COLO668 (cell line): ENCODE measurements around the gene PER1.
"Not testable (repeated sequence)": the region's sequence is repeated elsewhere in the genome, so short reads cannot be mapped to it uniquely, and the experiment has no call there.

Experiments
- DNase-seq: peaks from one replicate; lab custom pipeline; 2025; ENCODE audit not compliant: unreplicated experiment; lab: John Stamatoyannopoulos, UW

PER1 gene

DNA sequence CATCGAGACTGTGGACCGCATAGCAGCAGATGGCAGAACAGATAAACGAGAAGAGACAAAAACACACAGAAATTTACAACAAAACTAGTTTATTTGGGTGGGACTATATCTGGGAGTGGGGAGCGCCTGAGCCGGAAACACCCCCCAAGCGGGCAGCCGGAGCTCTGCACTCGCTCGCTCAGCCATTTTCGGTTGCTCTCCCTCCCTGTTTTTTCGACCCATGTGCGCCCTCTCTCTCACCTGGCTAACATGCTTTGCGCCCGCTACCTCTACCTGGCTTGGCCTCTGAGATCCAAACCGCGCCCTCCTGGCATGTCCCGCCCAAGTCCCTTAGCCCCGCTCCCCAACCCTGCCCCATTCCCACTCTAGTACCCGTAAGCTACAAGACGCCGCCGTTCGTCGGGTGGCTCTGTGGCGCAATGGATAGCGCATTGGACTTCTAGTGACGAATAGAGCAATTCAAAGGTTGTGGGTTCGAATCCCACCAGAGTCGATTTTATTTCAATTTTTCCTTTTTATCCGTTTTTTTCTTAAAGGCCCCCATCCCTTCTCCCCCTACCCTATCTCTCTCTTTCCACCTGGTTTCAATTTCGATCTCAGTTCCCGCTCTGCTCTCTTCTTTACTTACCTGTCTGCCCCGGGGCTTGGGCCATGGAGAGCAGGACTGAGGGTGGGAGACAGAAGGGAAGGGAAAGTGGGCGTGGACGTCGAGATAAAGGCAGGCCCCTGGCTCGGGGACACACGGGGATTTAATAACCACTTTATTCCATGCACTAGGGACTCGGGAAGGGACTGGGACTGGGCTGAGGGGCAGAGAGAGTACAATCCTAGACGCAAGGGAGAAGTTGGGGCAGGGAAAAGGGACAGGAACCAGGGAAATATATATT, 31.4 kb downstream of the PER1 start:
- peak; percentile 66 for DNase-seq

DNA sequence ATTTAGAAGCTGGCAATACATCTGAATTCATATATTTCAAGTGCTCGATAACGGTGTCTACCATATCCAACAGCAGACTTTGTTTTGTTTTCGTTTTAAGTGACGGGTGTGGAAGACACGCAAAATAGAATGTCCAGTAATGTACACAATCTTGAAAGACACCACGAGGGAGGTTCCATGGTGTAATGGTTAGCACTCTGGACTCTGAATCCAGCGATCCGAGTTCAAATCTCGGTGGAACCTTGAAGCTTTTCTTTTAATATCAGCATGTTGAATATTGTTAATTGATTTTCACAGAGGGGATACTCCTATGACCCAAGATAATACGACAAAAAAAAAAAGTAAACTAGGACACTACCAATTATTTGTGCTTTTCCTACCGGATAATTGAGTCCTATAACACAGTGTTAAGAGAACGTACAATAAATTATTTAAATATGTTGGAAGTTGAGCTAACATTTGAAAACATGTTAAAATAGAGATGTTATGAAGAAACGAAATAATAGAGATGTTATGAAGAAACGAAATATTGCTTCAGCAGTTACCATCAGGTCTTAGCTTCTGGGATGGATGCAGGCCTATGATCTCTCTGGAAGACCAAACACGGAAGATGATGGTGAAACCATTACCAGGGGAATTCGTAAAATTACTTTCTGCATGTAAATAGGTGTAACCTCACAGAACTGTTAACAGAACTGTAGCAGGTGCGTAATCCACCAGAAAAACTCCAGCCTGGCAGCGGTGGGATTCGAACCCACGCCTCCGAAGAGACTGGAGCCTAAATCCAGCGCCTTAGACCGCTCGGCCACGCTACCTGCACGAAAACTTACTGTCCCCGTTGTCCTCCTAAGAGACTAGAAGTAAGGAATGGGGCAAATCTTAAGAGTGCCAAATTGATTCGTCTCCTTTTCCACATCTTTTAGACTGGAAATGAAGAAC, 32.4 kb downstream of the PER1 start:
- DNase-seq: peak; percentile 80

DNA sequence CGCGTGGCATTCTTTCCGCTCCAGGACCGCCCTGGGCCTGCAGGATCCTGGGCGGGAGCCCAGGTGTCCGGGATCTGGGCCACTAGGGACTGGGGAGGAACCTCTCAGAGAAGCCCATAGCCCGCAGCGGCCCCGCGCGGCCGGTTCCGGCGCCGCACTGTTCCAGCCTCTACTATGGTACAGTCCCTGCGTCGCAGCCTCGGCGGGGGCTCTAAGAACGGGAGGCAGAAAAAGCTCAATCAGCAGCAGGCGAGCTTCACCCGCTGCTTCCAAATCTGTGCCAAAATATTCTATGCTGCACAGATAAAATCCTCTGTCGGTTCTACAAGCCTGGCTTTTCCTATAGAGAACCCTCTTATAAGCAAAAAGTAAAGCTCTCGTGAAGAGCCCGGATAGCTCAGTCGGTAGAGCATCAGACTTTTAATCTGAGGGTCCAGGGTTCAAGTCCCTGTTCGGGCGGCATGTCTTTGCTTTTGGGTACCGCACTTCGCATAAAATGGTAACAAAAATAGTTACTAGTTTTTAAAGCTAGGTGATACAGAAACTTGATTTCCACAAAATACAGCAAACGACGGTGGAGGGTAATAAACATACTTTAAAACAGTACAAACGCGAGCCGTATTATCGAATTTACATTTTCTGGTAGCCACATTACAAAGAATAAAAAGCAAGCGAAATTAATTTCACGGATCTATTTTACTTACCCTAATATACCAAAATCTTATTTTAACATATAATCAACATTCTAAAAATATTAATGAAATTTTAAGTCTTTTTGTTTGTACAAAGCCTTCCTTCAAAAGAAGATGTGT, 33.2 kb downstream of the PER1 start:
- DNase-seq: peak; percentile 67

DNA sequence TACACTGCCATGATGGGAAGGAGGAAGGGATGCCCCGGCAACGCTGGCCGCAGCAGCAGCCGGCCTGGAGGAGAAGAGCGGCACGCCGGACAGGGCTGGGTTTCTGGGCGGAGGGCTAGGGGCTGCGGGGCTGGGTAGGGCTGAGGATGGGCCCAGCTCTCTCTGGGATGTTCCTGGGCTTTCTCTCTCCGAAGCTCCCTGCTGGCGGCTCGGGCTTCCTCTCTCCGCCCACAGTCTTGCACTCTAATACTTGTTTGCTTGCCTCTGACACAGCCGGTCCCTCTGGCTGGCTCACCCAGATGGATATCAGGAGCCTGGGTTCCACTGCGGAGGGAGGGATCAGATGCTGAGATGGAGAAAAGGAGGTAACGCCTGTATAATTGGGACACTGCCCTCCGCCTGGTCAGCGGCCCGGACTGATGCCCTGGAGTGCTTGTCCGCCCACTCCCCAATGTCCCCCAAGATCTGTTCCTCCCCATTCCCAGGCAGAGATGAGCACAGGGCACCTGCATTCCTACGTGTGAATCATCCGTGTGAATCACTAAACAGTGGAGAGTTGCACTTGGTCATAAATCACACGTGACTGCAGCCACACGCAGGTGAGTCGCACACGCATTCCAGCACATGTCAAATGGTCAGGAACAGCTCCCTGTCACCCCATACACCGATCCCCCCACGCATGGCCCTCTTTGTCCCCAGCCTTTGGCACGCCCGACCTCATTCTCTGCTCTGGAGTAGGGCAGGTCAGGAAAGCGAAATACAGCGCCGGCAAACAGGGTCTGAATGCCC, 34.0 kb downstream of the PER1 start, which contains the start of gene ALOXE3:
TSS of gene ALOXE3 (minus strand) at position 535 of the 789 bp plus-strand sequence. CDS start at position 11, 524 bp downstream.
- DNase-seq: peak; percentile 17

DNA sequence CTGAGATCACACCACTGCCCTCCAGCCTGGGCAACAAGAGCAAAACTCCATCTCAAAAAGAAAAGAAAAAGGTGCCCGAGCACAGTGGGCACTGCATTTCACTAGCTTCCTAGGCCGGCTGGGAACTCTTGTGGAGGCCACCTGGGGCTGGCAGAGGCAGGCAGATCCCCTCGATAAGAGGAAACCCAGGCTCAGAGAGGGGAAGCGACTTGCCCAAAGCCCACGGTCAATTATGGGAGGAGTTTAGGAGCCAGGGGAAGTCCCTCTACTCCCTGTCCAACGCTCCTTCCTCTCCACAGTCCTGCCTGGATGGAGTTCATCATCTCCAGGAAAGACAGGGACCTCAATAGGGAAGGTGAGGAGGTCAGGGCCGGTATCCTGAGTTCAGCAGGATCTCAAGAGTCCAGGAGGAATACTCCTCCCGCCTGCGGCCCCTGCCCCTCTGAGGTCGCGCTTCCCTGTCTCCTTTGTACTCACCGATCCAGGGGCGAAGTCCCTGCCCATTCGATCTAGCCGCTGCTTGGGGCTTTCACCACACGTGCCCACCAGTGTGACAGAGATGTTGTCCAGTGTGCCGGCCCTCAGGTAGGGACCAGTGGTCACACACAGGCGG, 34.7 kb downstream of the PER1 start:
- DNase-seq: no peak

DNA sequence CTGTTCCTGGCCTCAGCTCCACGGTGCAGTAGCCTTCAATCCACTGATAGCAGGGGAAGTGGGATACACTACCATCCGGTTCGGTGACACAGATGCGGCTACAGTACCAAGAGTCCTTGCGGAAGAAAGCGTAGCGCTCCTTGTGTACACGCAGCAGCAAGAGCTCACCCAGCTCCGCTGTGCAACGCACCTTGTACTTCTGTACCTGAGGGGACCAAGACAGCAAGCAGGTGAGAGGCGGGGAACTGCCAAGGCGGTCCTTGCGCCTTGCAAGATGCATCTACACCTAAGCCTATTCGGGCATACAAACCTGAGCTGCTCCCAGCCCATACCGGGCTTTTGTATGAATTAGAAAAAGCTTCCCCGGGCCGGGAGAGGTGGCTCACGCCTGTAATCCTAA, 35.4 kb downstream of the PER1 start:
- no peak for DNase-seq

DNA sequence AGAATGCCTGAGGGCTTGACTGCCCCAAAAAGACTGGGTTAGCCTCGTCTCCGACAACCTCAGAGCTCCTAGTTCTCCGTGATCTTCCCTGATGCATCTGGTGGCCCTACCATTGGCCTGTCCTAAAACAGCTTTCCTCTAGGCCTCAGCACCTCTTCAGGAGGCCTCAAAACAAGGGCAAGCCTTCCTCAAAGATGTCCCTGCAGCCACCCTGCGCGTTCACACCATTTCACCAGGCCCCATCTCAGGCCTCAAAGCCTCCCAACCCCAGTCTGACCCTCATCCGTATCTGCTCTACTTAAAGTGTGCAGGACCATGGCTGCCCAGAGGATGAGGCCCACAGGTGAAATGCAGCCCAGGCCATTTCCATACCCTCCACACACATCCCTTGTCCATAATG, 41.3 kb downstream of the PER1 start:
- no peak for DNase-seq

DNA sequence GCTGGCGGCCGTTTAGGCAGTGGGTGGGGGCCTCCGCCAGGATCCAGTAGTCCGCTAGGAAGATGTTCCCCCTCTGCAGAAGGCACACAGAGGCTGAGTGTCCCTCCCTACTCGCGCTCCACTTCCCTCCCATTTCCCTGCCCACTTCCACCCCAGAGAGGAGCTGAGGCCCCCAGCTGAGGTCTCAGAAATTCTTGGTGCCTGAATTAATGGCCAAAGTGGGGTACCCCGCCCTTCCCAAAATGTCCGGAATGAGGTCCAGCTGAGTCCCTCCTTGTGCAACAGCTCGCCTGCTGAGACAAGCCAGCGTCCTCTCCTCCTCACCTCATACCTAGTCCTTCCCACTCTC, 41.8 kb downstream of the PER1 start:
- DNase-seq: no peak

DNA sequence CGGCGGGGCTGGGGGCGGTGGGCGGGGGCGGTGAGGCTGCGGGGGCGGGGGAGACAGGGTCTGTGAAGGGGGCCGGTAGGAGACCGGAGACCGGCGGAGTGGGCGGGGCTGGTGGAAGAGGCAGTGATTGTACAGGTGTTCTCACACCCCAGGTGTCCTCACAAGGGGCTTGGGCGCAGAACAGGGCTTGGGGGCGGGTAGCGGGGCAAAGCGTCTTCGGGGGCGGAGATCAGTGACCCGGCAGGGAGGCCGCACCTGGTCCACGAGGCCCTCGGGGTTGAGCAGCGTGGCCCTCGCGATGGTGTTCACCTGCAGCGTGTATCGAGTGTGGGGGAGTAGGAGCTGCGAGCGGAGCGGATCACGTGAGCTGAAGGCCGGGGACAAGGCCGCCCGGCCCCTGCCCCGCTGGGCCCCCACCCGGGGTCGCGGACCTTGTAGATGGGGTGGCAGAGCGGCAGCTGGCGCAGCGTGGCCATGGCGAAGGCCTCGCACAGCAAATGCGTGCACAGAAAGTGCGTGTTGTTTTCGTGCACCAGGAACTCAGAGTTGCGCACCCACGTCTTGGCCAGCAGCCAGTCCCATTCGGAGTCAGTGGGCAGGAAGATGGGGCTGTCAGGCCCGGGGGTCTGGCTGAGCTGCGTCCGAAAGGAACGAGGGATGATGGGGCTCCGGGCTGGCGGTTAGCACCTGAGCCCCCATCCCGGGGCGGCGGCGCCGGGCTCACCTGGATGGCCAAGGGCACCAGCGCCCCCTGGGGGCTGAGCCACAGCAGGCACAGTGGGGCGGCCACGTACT, 42.3 kb downstream of the PER1 start:
- peak; percentile 73 for DNase-seq

DNA sequence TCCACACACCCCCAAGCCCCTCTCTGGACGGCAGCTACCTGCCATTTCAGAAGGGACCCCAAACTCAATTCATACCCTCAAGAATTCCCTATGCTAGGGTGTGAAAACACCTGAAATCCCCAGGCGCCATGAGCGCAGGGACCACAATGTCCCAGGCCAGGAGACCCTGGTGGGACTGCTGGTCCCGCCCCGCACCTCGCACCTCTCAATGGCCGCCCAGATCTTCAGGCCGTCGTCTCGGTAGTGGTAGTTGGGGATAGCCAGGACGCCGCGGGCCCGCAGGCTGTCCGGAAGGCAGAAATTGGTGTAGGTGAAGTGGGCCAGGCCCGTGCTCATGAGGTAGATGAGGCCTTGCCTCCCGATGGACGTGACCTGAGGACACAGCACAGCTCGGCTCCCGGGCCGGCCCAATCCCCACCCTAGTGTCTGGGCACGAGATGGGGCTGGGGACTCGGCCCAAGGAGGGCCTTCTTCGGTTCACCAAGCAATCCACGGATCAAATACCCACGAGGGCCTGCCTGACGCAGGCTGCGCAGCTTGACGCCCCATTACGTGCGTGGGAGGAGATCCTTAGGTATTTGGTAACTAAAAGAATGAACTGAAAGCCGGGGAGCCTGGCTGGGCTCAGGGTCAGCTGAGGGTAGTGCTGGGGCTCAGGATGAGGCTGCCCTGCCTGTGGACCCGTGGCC, 43.1 kb downstream of the PER1 start:
- no peak for DNase-seq

DNA sequence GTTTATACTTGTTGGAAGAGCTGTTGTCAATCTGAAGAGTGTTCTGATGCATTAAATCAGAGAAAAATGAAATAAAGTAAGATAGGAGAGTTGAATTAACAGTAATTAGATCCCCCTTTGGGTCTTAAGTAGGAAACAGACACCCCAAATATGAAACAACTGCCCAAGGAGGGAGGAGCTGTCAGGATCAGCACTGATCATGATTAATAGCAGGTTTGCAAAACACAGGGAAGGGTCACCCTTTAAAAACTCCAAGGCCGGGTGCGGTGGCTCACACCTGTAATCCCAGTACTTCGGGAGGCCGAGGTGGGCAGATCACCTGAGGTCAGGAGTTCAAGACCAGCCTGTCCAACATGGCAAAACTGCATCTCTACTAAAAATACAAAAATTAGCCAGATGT, 45.2 kb downstream of the PER1 start:
- not testable (repeated sequence) for DNase-seq

DNA sequence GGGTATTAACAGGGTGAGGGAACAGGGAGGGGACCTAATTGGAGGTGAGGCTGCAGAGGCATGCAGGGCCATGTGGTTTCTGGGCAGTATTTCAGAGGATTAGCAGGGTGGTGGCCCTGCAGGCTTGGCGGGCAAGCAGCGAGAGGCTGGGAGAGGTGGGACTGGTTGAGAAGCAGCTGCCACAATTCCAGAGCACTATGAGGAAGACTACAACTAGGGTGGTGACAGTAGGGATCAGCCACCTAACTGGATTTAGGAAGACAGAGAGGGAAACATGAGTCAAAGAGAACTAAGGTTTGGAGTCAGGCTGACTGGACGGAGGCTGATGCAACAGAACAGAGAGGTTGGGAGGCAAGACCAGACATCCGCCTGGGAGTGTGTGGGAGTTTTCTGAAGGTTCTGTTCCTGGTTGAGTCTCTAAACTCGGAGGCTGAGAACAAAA, 46.2 kb downstream of the PER1 start:
- no peak for DNase-seq

DNA sequence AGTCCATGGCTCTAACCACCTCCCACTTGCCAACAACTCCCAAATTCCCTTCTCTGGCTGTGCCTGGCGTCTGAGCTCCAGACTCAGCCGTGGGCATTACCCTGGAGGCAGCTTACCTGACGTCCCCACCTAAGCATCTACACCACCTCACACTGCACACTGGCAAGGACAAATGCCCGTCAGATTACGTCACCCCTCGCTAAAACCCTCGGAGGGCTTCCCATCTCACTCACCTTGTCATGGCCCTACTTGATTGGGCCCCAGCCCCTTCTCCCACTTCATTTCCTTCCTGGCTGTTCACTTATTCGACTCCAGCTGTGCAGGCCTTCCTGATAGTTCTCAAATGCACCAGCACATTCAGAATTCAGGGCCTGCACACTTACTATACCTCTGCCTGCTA, 47.3 kb downstream of the PER1 start:
- DNase-seq: no peak

DNA sequence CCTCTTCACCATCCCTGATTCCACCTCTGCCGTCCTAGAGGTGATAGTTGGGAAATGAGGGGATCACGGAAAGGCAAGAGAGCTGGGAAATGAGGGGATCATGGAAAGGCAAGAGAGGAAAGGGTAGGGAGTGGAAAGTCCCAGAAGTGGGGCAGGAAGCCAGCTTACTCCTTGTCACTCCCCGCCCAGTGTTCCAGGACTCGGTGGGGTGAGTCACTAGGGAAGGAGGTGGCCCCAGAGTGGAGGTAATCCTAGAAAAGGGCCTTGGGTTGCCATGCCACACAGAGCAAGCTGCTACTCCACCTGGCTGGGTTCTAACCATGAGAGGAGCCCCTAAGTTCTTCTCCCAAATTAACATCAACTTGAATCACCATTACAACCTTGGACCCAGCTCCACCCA, 48.7 kb downstream of the PER1 start:
- DNase-seq: no peak

DNA sequence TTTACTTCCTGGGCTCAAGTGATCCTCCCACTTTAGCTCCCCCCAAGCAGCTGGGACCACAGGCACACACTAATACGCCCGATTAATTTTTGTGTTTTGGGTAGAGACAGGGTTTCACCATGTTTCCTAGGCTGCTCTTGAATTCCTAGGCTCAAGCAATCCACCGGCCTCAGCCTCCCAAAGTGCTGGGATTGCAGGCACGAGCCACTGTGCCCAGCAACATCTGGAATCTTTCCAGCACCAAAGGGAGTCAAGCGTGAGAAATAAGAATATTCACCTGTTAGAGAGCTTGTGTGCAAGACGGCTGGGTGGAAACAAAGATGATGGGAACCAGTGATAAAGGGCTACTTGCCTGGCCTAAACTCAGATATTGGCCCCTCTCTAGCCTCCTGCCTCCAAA, 50.5 kb downstream of the PER1 start:
- DNase-seq: no peak

DNA sequence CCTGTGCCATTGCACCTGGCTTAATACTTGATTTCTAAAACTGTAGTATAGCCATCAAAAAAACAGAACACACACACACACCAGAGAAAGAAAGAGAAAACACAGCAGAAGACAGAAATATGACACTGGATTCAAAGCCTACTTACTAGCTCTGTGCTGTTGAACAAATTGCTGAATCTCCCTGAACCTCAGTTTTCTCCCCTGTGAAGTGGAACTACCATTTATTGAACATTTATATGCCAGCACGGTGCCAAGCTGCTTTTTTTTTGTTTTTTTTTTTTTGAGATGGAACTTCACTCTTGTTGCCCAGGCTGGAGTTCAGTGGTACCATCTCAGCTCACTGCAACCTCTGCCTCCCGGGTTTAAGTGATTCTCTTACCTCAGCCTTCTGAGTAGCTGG, 51.4 kb downstream of the PER1 start:
- no peak for DNase-seq

DNA sequence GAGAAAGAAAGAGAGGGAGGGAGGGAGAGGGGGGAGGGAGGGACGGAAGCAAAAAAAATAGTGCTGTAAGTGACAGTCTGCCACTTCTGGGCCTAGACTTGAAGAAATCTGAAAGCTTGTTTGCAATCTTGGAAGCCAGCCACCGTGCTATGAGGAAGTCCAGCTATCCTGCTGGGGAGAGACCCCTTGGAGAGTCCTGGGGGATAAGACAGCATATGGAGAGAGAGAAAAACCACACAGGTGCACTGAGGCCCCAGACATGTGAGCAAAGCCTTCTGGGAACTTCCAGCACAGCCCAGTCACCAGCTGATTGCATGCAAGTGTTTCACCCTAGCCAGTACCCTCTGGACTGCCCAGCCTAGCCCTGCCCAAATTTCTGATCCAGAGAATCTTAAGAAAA, 52.1 kb downstream of the PER1 start:
- no peak for DNase-seq

DNA sequence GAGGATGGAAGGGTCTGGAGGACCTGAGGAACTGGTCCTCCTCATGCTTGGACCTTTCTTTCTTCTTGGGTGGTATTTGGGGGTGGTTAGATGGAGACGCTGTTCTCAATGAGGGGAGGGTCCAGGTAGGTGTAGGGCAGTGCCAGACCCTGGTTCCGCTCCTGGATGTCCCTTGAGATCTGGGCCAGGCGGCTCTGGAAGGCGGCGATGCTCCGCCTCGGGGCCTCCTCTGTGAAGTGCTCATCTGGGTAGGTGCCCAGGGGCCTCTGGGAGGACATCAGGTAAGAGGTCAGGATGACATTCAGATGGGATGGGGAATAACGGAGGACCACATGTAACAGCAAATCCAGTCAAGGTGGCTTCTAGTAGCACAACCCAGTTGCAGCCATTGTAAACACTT, 55.7 kb downstream of the PER1 start:
- DNase-seq: no peak
